H1 (cell line): Measurements from ENCODE around the gene EGFLAM. TPM values are rescaled to one million over a fixed set of nuclear protein-coding genes. Genes with fewer than 3 reads are reported as not detected.

ENCODE experiments used
- CTCF ChIA-PET: fragments of 300-600 bp; sonication (Branson Sonifier 250); formaldehyde crosslinking; loops from one replicate; lab custom pipeline; 2021; ENCODE audit not compliant: partially characterized antibody; lab: Charles Lee
- POLR2A ChIA-PET: fragments of 300-600 bp; sonication (Branson Sonifier 250); formaldehyde crosslinking; loops from one replicate; lab custom pipeline; 2021; ENCODE audit warnings: inconsistent platforms; ENCODE audit not compliant: partially characterized antibody; lab: Charles Lee
- DNase-seq, 2 experiments: peaks; one replicate each; pipeline versions ENCODE4 v3.0.0 to v3.0.0-alpha.2; 2010 to 2022; ENCODE audit warnings: low spot score in 2 of 2, low read depth in 1 of 2, mixed read lengths in 1 of 2
- FAIRE-seq: peaks from 2 replicates; lab custom pipeline; 2011; peaks lifted over from hg19 to GRCh38; lab: Jason Lieb, UNC
- H2AFZ ChIP-seq: 2 replicates; pipeline ENCODE4 v1.8.1; 2012; ENCODE audit warnings: low read length, inconsistent platforms
- H2AK5ac ChIP-seq: 2 replicates; pipeline ENCODE4 v1.6.1; 2013; ENCODE audit warnings: low read depth, low read length
- H2BK120ac ChIP-seq: replicated peaks from 2 replicates; pipeline ENCODE3; 2013; ENCODE audit warnings: low read depth, low read length, inconsistent platforms
- H2BK12ac ChIP-seq: 2 replicates; pipeline ENCODE4 v1.6.1; 2013; ENCODE audit warnings: low read depth, low read length
- H2BK15ac ChIP-seq: 2 replicates; pipeline ENCODE4 v1.6.1; 2013; ENCODE audit warnings: low read length
- H2BK20ac ChIP-seq: 2 replicates; pipeline ENCODE4 v1.6.1; 2013; ENCODE audit warnings: low read length
- H2BK5ac ChIP-seq: 2 replicates; pipeline ENCODE4 v1.6.1; 2013; ENCODE audit warnings: low read depth, low read length
- H3K14ac ChIP-seq: 2 replicates; pipeline ENCODE4 v1.6.1; 2013; ENCODE audit warnings: inconsistent platforms; ENCODE audit not compliant: insufficient read length
- H3K18ac ChIP-seq: 2 replicates; pipeline ENCODE4 v1.6.1; 2013; ENCODE audit warnings: low read length; ENCODE audit errors: extremely low read depth
- H3K23ac ChIP-seq: 2 replicates; pipeline ENCODE4 v1.6.1; 2013; ENCODE audit warnings: inconsistent platforms; ENCODE audit not compliant: insufficient read length
- H3K23me2 ChIP-seq: 2 replicates; pipeline ENCODE4 v1.6.1; 2013; ENCODE audit warnings: low read depth, low read length
- H3K27ac ChIP-seq: 2 replicates; pipeline ENCODE4 v1.6.1; 2011; ENCODE audit warnings: low read depth, low read length, inconsistent platforms
- H3K27me3 ChIP-seq, 4 experiments: replicated peaks in 1 of 4; 1 replicate in 1 of 4; 2 replicates in 3 of 4; pipeline versions ENCODE4 v1.6.1 to v1.8.1; 2011 to 2013; ENCODE audit warnings: low read length in 3 of 4, mild to moderate bottlenecking in 3 of 4, inconsistent platforms in 2 of 4, mixed read lengths in 2 of 4, moderate library complexity in 1 of 4; ENCODE audit not compliant: control insufficient read depth in 3 of 4, insufficient read depth in 3 of 4; ENCODE audit errors: extremely low read depth in 1 of 4
- H3K36me3 ChIP-seq, 4 experiments: 2 replicates each; pipeline versions ENCODE4 v1.6.1 to v1.8.1; 2011 to 2013; ENCODE audit warnings: mild to moderate bottlenecking in 4 of 4, low read length in 3 of 4, moderate library complexity in 2 of 4, control low read depth in 1 of 4, inconsistent platforms in 1 of 4; ENCODE audit not compliant: insufficient read depth in 4 of 4, control insufficient read depth in 2 of 4
- H3K4ac ChIP-seq: replicated peaks from 2 replicates; pipeline ENCODE3; 2013; ENCODE audit warnings: low read length, low read depth, mixed read lengths, inconsistent platforms; ENCODE audit not compliant: insufficient read length
- H3K4me1 ChIP-seq, 4 experiments: replicated peaks in 1 of 4; 1 replicate in 1 of 4; 2 replicates in 3 of 4; pipeline versions ENCODE4 v1.6.1 to v1.8.1; 2011 to 2013; ENCODE audit warnings: low read length in 3 of 4, inconsistent platforms in 2 of 4, mixed read lengths in 1 of 4; ENCODE audit not compliant: insufficient read depth in 4 of 4, control insufficient read depth in 3 of 4
- H3K4me2 ChIP-seq, 2 experiments: 2 replicates each; pipeline versions ENCODE4 v1.6.1 to v1.8.1; 2011 to 2013; ENCODE audit warnings: low read depth in 2 of 2, low read length in 2 of 2, control low read depth in 1 of 2, inconsistent platforms in 1 of 2, mild to moderate bottlenecking in 1 of 2; ENCODE audit not compliant: insufficient read depth in 1 of 2
- H3K4me3 ChIP-seq, 4 experiments: fragments of 200-600, 300-600 bp in 1 of 4; sonication (generic), shearing (Covaris generic), sonication (Bioruptor Twin) in 1 of 4; 2 replicates each; pipeline versions ENCODE4 v1.5.1 to v1.8.1; 2011 to 2016; ENCODE audit warnings: low read length in 4 of 4, low read depth in 3 of 4, control low read depth in 2 of 4, inconsistent platforms in 2 of 4, mild to moderate bottlenecking in 2 of 4, mixed read lengths in 1 of 4, moderate library complexity in 1 of 4; ENCODE audit not compliant: insufficient read depth in 2 of 4; ENCODE audit errors: extremely low read depth in 1 of 4
- H3K56ac ChIP-seq: replicated peaks from 2 replicates; pipeline ENCODE3; 2013; ENCODE audit warnings: low read depth, mild to moderate bottlenecking, mixed read lengths, low read length, inconsistent platforms; ENCODE audit not compliant: insufficient read length
- H3K79me1 ChIP-seq: 2 replicates; pipeline ENCODE4 v1.6.1; 2013; ENCODE audit warnings: low read depth, low read length, control low read depth
- H3K79me2 ChIP-seq, 2 experiments: 2 replicates each; pipeline versions ENCODE4 v1.6.1 to v1.8.1; 2012 to 2013; ENCODE audit warnings: low read length in 2 of 2, mild to moderate bottlenecking in 2 of 2, inconsistent platforms in 1 of 2; ENCODE audit not compliant: insufficient read depth in 2 of 2, control insufficient read depth in 1 of 2
- H3K9ac ChIP-seq, 4 experiments: replicated peaks in 1 of 4; 1 replicate in 1 of 4; 2 replicates in 3 of 4; pipeline versions ENCODE4 v1.6.1 to v1.8.1; 2011 to 2013; ENCODE audit warnings: low read depth in 3 of 4, low read length in 3 of 4, control low read depth in 2 of 4, mild to moderate bottlenecking in 2 of 4, moderate library complexity in 2 of 4, inconsistent platforms in 1 of 4; ENCODE audit errors: extremely low read depth in 1 of 4
- H3K9me3 ChIP-seq, 2 experiments: 2 replicates each; pipeline versions ENCODE4 v1.6.1 to v1.8.1; 2012 to 2013; ENCODE audit warnings: mild to moderate bottlenecking in 2 of 2, moderate library complexity in 2 of 2, control low read depth in 1 of 2, inconsistent platforms in 1 of 2, low read depth in 1 of 2, low read length in 1 of 2, mixed read lengths in 1 of 2; ENCODE audit not compliant: insufficient read depth in 2 of 2
- H4K20me1 ChIP-seq, 2 experiments: replicated peaks in 1 of 2; 2 replicates each; pipeline versions ENCODE3 to v1.8.1; 2011 to 2013; ENCODE audit warnings: inconsistent platforms in 2 of 2, low read length in 2 of 2, mild to moderate bottlenecking in 1 of 2; ENCODE audit not compliant: insufficient read depth in 2 of 2, control insufficient read depth in 1 of 2
- H4K5ac ChIP-seq: 2 replicates; pipeline ENCODE4 v1.6.1; 2013; ENCODE audit warnings: low read length, low read depth, mixed read lengths, inconsistent platforms; ENCODE audit not compliant: insufficient read length
- H4K8ac ChIP-seq: 2 replicates; pipeline ENCODE4 v1.8.0; 2013; ENCODE audit warnings: mild to moderate bottlenecking, moderate library complexity, low read length, inconsistent platforms; ENCODE audit not compliant: insufficient read depth; ENCODE audit errors: extremely low read depth
- H4K91ac ChIP-seq: replicated peaks from 2 replicates; pipeline ENCODE3; 2013; ENCODE audit warnings: low read length, mixed read lengths, inconsistent platforms; ENCODE audit not compliant: insufficient read length
- BRCA1 ChIP-seq: IDR thresholded peaks from 2 replicates; pipeline ENCODE4 v1.6.1; 2012; ENCODE audit warnings: low read depth, low read length, improper control_type of control experiment
- CBX8 ChIP-seq: fragments of 300-800, 300-1000 bp; sonication (generic); IDR thresholded peaks from 2 replicates; pipeline ENCODE4 v1.7.1; 2016; ENCODE audit warnings: low read depth, low read length, borderline replicate concordance
- CREB1 ChIP-seq: IDR thresholded peaks from 2 replicates; pipeline ENCODE4 v1.6.1; 2012; ENCODE audit warnings: inconsistent platforms
- JUND ChIP-seq: IDR thresholded peaks from 2 replicates; pipeline ENCODE4 v1.6.1; 2011; ENCODE audit warnings: mild to moderate bottlenecking, improper control_type of control experiment, low read length
- POLR2AphosphoS5 ChIP-seq: IDR thresholded peaks from 2 replicates; pipeline ENCODE4 v1.6.1; 2011; ENCODE audit warnings: low read depth, low read length
- TAF7 ChIP-seq: optimal IDR thresholded peaks from 2 replicates; pipeline ENCODE3; 2011; ENCODE audit warnings: low read depth, mild to moderate bottlenecking, inconsistent platforms, low read length, moderate library complexity, borderline replicate concordance
- WGBS, 2 experiments: shearing (Covaris generic) in 1 of 2; methylation state at CpG; one replicate each; pipeline versions ENCODE4 v1.1.6 to v1.1.7; 2013 to 2015; ENCODE audit warnings: low lambda C conversion rate in 2 of 2, mixed read lengths in 2 of 2, inconsistent platforms in 1 of 2, low coverage in 1 of 2, missing lambda C conversion rate in 1 of 2; ENCODE audit not compliant: insufficient replicate concordance in 2 of 2, insufficient coverage in 1 of 2, insufficient read length in 1 of 2; ENCODE audit errors: extremely low coverage in 1 of 2, missing lambda C conversion rate in 1 of 2; 5-methylcytosine and 5-hydroxymethylcytosine counted together
- polyA plus RNA-seq, 7 experiments: library from polyadenylated mRNA; depleted of rRNA in 3 of 7; stranded (reverse) in 5 of 7; unstranded in 2 of 7; fragments of >200 nt in 5 of 7; fragments of 200-250 nt in 2 of 7; gene quantifications; 1 replicate in 5 of 7; 2 replicates in 1 of 7; 4 replicates in 1 of 7; pipeline versions ENCODE4 v1.2.1 to v1.2.3, GENCODE V29; 2011 to 2013; ENCODE audit warnings: missing spikeins in 2 of 7, mixed read lengths in 2 of 7
- total RNA-seq: library from RNA; stranded (reverse); fragmentation: NEBNext Ultra II Directional; extraction: Animal tissue kit (Norgen Biotek cat#: 25700); gene quantifications from 2 replicates; pipeline ENCODE4 v1.2.1, GENCODE V29; 2021

Gene EGFLAM
- total and polyA plus RNA-seq, 2 of the 8 experiments (the other 6 are each of a cell fraction or from before 2014, with no cell fraction given), result 0.20 to 0.24 TPM

DNA sequence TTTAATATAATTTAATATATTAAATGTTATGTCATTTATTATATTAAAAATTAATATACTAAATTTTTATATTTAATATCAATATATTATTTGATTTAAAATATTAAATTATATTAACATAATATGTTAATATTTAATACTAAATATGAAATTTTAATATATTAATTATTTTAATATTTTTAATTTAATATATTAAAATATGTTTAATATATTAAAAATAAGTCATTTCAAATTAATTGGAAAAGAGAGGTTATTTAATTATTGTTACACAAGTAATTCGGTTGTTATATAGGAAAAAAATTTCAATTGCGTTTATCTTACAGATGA is 183.9 kb downstream of the EGFLAM start:
- Histone ChIP-seq H2AFZ (no peak overlapping the region), H3K56ac (no peak overlapping the region), H3K4me3 (no peak overlapping the region), H4K5ac (no peak overlapping the region), H3K9me3 (no peaks in the 10 kb centered on the region), H2BK5ac (no peak overlapping the region), H3K14ac (no peak overlapping the region), H3K27ac (no peak overlapping the region), H4K91ac (no peak overlapping the region), H2BK20ac (no peak overlapping the region), H3K79me1 (no peaks in the 10 kb centered on the region), H3K27me3 (no peaks in the 10 kb centered on the region)
- TF ChIP-seq TAF7 (no peak), POLR2AphosphoS5 (no peak), JUND (no peak), CREB1 (no peak), CBX8 (no peak), BRCA1 (no peak)
- TF ChIP-seq, all 59 proteins: peak for 0
- no peaks in the 10 kb centered on the region for H4K20me1 ChIP-seq
- POLR2A ChIA-PET, result interaction anchor here (0.9 to 1.1 kb wide), 2 partner anchors 304 to 341 kb away, joined by 3 read pairs; no protein-coding TSS in a partner anchor
- no peak overlapping the region for H4K8ac ChIP-seq
- WGBS, 2 experiments, result 87 to 100% methylated on average over 1 to 2 of the region's 2 CpGs
- H2BK15ac ChIP-seq, result no peak overlapping the region
- H2BK120ac ChIP-seq, result no peak overlapping the region
- no peak overlapping the region for H3K9ac ChIP-seq
- H3K36me3 ChIP-seq, result no peaks in the 10 kb centered on the region
- DNase-seq (no peak), FAIRE-seq (no peak)
- H3K23ac ChIP-seq, result no peak overlapping the region
- H3K4ac ChIP-seq, result no peak overlapping the region
- no peaks in the 10 kb centered on the region for H3K23me2 ChIP-seq
- H2BK12ac ChIP-seq, result no peak overlapping the region
- H3K4me1 ChIP-seq, result no peaks in the 10 kb centered on the region
- H3K18ac ChIP-seq, result no peak overlapping the region
- CTCF ChIA-PET, result interaction anchor here (0.6 to 5.4 kb wide), 79 partner anchors 8 to 639 kb away, joined by 3 to 63 read pairs (median 5); no protein-coding TSS in a partner anchor
- no peak overlapping the region for H3K4me2 ChIP-seq
- H3K79me2 ChIP-seq, result no peaks in the 10 kb centered on the region
- H2AK5ac ChIP-seq, result no peak overlapping the region
